ENCODE measurements around the gene LPP.

GRCh38 chr3:188682316-188682715 lies 528.4 kb downstream of the LPP start:
- TF ChIP-seq, protein P1, sequence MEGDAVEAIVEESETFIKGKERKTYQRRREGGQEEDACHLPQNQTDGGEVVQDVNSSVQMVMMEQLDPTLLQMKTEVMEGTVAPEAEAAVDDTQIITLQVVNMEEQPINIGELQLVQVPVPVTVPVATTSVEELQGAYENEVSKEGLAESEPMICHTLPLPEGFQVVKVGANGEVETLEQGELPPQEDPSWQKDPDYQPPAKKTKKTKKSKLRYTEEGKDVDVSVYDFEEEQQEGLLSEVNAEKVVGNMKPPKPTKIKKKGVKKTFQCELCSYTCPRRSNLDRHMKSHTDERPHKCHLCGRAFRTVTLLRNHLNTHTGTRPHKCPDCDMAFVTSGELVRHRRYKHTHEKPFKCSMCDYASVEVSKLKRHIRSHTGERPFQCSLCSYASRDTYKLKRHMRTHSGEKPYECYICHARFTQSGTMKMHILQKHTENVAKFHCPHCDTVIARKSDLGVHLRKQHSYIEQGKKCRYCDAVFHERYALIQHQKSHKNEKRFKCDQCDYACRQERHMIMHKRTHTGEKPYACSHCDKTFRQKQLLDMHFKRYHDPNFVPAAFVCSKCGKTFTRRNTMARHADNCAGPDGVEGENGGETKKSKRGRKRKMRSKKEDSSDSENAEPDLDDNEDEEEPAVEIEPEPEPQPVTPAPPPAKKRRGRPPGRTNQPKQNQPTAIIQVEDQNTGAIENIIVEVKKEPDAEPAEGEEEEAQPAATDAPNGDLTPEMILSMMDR (IDR thresholded peaks at IDR 0.05): no peak
- TF ChIP-seq EP300 (IDR thresholded peaks at IDR 0.05) (no peak), POLR2AphosphoS5 (IDR thresholded peaks at IDR 0.05) (no peak)
